ENCODE data around the gene NCAM2. TPM values are rescaled to one million over a fixed set of nuclear protein-coding genes. Genes with fewer than 3 reads are reported as not detected.

The NCAM2 gene
- total and polyA plus RNA-seq, 2 experiments from 2014 or later = 0.36 to 0.83 TPM

- Histone ChIP-seq H3K27ac (ENCODE audit: low read depth) (no peak overlapping the region), H3K4me3 (no peak overlapping the region), H3F3A (replicated peaks; ENCODE audit: low read depth) (no peaks in the 10 kb centered on the region), H3K36me3 (ENCODE audit: insufficient read depth) (no peaks in the 10 kb centered on the region), H3K4me1 (ENCODE audit: insufficient read depth) (no peaks in the 10 kb centered on the region), H3K9me2 (ENCODE audit: insufficient read depth) (no peaks in the 10 kb centered on the region), H3K79me2 (replicated peaks; ENCODE audit: insufficient read depth) (no peaks in the 10 kb centered on the region), H3K4me2 (no peak overlapping the region), H4K20me1 (replicated peaks; ENCODE audit: insufficient read depth) (no peaks in the 10 kb centered on the region), H2AFZ (no peak overlapping the region), H3K27me3 (ENCODE audit: insufficient read depth) (no peaks in the 10 kb centered on the region)
- no peak overlapping the region for H3K27ac Mint-ChIP-seq
- TF ChIP-seq ETS1 (IDR thresholded peaks at IDR 0.05) = no peak
- TF ChIP-seq CREB1 (CRISPR knock-in tag; IDR thresholded peaks at IDR 0.05; ENCODE audit: low read depth) = no peak
- TF ChIP-seq REST (IDR thresholded peaks at IDR 0.05; ENCODE audit: unreplicated experiment) = no peak
- no peak for TF ChIP-seq POLR2AphosphoS5 (IDR thresholded peaks at IDR 0.05; ENCODE audit: low read depth)
- TF ChIP-seq CTCF (conservative IDR thresholded peaks at IDR 0.05; ENCODE audit: low read depth in 2 of 2) = no peak
- TF ChIP-seq EZH2 (IDR thresholded peaks at IDR 0.05; ENCODE audit: low read depth, unreplicated experiment) = no peak
- TF ChIP-seq EZH2phosphoT487 (IDR thresholded peaks at IDR 0.05; ENCODE audit: unreplicated experiment) = no peak
- TF ChIP-seq ZNF462 (CRISPR knock-in tag; IDR thresholded peaks at IDR 0.05) = no peak
- TF ChIP-seq ZNF114 (CRISPR knock-in tag; IDR thresholded peaks at IDR 0.05) = no peak
- no peak for TF ChIP-seq ZNF331 (CRISPR knock-in tag; IDR thresholded peaks at IDR 0.05; ENCODE audit: low read depth)
- no peak for TF ChIP-seq JUNB (IDR thresholded peaks at IDR 0.05; ENCODE audit: unreplicated experiment)
- no peak for TF ChIP-seq NANOG (IDR thresholded peaks at IDR 0.05; ENCODE audit: borderline replicate concordance)
- no peak for TF ChIP-seq STAT1 (IDR thresholded peaks at IDR 0.05; ENCODE audit: unreplicated experiment)
- H3K4me3 Mint-ChIP-seq = no peak overlapping the region
- ATAC-seq = no peak
- no peaks in the 10 kb centered on the region for H3K9me3 Mint-ChIP-seq
- no peaks in the 10 kb centered on the region for H3K36me3 Mint-ChIP-seq (ENCODE audit: low read depth)
- H3K27me3 Mint-ChIP-seq (ENCODE audit: insufficient read depth, low read depth, poor library complexity) = no peaks in the 10 kb centered on the region
- no peaks in the 10 kb centered on the region for H3K4me1 Mint-ChIP-seq
- no peak for DNase-seq (ENCODE audit: low spot score)
Observed at GRCh38 chr21:21119091-21119490, 120.9 kb downstream of the NCAM2 start.

Data from GM23338 (cell line).